ENCODE measurements around the gene PTTG2. TPM values are rescaled to one million over a fixed set of nuclear protein-coding genes. Genes with fewer than 3 reads are reported as not detected.

The PTTG2 gene
- total RNA-seq, 2 donors from 2014 or later: 1.3 to 9.2 TPM

DNA sequence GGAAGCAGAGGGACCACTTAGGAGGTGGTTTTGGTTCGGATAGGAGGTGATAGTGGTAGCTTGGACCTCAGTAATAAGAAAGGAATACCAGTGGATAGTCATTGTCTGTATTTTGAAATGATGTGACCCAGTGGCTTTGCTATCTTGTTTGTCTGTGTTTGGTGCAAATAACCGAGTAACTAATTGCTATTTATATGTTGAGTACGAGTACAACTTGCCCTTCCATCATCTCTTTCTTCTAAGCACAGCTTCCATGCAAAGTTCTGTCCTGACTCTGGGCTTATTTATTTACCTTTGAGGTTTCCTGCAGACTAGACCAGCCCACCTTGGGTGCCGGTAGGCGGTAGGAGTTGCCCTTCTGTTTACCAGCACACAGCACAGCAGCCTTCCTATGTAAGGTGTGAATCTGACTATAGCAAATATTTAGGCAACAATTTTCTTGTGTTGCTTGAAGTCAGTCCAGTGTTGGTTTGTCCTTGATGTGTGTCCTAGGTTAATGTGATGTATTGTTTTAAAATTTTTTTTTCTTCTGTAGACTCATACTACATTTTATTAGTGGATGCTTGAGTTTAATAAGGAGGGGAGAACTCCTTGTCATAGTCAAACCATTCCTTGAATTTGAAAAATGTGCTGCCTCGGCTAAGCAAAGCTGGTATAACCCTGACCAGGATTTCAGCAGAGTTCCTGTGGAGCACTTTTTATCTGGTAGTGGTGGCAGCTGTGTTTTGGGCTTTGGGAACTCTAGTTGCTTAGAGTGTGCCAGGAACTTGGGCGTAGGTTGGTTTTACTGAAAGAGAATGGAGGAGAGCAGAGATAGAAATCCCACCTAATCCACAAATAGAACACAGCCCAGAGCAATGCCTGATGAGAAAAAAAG lies 21.9 kb downstream of the PTTG2 start:
- Histone ChIP-seq H3K27ac (no peak overlapping the region), H3K27me3 (no peaks in the 10 kb centered on the region), H3K4me3 (no peak overlapping the region), H3K36me3 (replicated peaks in 1 of 2; ENCODE audit: insufficient read depth in 1 of 2, low read depth in 2 of 2) (no peaks in the 10 kb centered on the region), H3K9me3 (no peaks in the 10 kb centered on the region), H3K4me1 (peaks cover 39% of the 10 kb centered on the region)
- intact Hi-C loops (cut with DNase I): no loop called here
- 45 to 62% methylated on average over 7 of the region's 7 CpGs for WGBS, 2 donors
- no peak for ATAC-seq
- no peak for DNase-seq
- no peak for TF ChIP-seq POLR2A (IDR thresholded peaks at IDR 0.05)
- TF ChIP-seq, protein P1, sequence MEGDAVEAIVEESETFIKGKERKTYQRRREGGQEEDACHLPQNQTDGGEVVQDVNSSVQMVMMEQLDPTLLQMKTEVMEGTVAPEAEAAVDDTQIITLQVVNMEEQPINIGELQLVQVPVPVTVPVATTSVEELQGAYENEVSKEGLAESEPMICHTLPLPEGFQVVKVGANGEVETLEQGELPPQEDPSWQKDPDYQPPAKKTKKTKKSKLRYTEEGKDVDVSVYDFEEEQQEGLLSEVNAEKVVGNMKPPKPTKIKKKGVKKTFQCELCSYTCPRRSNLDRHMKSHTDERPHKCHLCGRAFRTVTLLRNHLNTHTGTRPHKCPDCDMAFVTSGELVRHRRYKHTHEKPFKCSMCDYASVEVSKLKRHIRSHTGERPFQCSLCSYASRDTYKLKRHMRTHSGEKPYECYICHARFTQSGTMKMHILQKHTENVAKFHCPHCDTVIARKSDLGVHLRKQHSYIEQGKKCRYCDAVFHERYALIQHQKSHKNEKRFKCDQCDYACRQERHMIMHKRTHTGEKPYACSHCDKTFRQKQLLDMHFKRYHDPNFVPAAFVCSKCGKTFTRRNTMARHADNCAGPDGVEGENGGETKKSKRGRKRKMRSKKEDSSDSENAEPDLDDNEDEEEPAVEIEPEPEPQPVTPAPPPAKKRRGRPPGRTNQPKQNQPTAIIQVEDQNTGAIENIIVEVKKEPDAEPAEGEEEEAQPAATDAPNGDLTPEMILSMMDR (IDR thresholded peaks at IDR 0.05): no peak

DNA sequence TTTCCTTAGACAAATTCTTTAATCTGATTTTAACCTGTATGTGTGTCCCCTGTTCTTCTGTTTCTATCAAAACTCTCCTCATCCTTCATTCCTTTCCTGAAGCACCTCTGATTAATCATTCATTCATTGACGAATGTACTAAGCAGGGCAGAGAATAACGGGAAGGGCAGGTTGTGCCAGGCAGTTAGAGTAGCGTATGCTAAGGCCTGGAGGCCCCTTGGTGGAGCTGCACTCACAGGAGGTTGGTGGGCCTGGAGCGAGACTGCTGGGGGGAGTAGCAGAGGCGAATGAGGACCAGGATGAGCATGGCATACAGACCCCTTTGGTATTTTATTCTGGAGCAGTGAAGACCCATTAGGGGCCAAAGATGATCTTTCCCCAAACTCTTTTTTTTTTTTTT lies 22.5 kb downstream of the PTTG2 start:
- no peak for ATAC-seq
- Histone ChIP-seq H3K27me3 (no peaks in the 10 kb centered on the region), H3K9me3 (no peaks in the 10 kb centered on the region), H3K4me3 (no peak overlapping the region), H3K36me3 (replicated peaks in 1 of 2; ENCODE audit: insufficient read depth in 1 of 2, low read depth in 2 of 2) (no peaks in the 10 kb centered on the region), H3K4me1 (peaks cover 39% of the 10 kb centered on the region), H3K27ac (no peak overlapping the region)
- no peak for TF ChIP-seq POLR2A (IDR thresholded peaks at IDR 0.05)
- TF ChIP-seq, protein P1 (IDR thresholded peaks at IDR 0.05): no peak
- intact Hi-C loops (cut with DNase I): no loop called here
- no peak for DNase-seq
- 60 to 64% methylated on average over 5 of the region's 5 CpGs for WGBS, 2 donors

DNA sequence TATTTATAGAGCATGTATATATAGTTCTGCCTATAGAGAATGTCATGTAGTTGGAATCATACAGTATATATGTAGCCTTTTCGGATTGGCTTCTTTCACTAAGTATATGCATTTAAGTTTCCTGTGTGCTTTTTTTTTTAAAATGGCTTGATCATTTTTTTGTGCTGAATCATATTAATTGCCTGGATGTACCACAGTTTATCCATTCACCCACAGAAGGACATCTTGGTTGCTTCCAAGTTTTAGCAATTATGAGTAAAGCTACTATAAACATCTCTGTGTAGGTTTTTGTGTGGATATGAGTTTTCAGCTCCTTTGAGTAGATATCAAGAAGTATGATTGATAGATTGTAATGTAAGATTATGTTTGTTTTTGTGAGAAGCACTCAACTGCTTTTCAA lies 23.8 kb downstream of the PTTG2 start:
- intact Hi-C loops (cut with DNase I): no loop called here
- DNase-seq (no peak), ATAC-seq (no peak)
- TF ChIP-seq, protein P1 (IDR thresholded peaks at IDR 0.05): no peak
- TF ChIP-seq POLR2A (IDR thresholded peaks at IDR 0.05): no peak
- 86 to 95% methylated on average over 1 of the region's 1 CpG for WGBS, 2 donors
- Histone ChIP-seq H3K4me3 (no peak overlapping the region), H3K27me3 (no peaks in the 10 kb centered on the region), H3K9me3 (no peaks in the 10 kb centered on the region), H3K27ac (no peak overlapping the region), H3K4me1 (peaks cover 38% of the 10 kb centered on the region), H3K36me3 (replicated peaks in 1 of 2; ENCODE audit: insufficient read depth in 1 of 2, low read depth in 2 of 2) (no peaks in the 10 kb centered on the region)

DNA sequence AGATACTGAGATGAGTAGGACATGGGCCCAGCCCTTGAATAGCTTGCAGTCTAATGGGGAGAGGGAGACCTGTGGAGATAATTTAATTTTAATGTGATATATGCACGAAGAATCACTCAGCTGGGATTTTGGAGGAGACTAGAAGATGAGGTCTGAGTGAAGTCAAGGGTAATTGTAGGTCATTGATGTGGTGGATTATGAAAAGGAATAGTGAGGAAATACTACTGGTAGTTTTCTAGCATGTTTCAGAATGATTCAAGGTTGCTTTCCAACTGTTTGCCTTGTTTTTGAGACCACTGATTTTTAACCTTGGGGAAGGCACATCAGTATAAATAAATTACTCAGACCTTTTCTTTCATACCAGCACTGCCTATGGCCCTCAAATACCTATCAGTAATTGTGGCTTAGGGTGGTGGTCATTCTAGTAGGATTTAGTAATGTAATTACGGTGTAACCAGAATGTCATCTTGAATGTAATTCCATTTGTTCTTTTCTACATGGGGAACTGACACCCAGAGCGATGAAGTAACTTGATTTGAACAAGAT lies 25.6 kb downstream of the PTTG2 start:
- TF ChIP-seq, protein P1 (IDR thresholded peaks at IDR 0.05): no peak
- TF ChIP-seq POLR2A (IDR thresholded peaks at IDR 0.05): no peak
- intact Hi-C loops (cut with DNase I): no loop called here
- Histone ChIP-seq H3K4me3 (no peak overlapping the region), H3K27ac (no peak overlapping the region), H3K36me3 (replicated peaks in 1 of 2; ENCODE audit: insufficient read depth in 1 of 2, low read depth in 2 of 2) (no peaks in the 10 kb centered on the region), H3K9me3 (no peaks in the 10 kb centered on the region), H3K4me1 (peaks cover 39% of the 10 kb centered on the region), H3K27me3 (no peaks in the 10 kb centered on the region)
- ATAC-seq: no peak
- DNase-seq: no peak
- 86 to 97% methylated on average over 3 of the region's 3 CpGs for WGBS, 2 donors

All from body of pancreas (tissue), 4 donors.